ENCODE measurements around the gene E4F1.

DNA sequence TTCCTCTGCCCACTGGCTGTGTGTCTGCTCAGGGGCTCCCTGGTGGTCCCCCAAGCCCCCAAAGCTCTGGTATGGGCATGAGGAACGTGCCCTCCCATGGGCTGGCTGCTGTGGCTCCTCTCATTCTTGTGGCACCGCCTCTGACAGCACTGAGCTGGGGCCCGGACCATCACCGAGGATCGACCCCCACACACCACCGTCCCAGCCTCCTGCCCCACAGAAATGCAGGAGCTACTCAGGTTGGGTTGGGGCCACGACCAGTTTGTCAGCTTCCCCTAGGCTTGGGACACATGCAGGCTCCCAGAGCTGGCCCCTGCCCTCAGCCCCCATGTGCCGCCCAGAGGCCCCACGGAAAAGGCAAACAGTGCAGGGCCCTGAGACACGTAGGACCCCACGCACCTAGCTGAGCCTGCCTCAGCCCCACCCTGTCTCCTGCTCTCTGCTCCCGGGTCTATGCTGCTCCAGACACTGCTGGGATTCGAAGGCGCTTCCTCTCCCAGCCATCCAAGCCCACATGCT, 23.7 kb upstream of the E4F1 start:
- TF ChIP-seq, protein P1, sequence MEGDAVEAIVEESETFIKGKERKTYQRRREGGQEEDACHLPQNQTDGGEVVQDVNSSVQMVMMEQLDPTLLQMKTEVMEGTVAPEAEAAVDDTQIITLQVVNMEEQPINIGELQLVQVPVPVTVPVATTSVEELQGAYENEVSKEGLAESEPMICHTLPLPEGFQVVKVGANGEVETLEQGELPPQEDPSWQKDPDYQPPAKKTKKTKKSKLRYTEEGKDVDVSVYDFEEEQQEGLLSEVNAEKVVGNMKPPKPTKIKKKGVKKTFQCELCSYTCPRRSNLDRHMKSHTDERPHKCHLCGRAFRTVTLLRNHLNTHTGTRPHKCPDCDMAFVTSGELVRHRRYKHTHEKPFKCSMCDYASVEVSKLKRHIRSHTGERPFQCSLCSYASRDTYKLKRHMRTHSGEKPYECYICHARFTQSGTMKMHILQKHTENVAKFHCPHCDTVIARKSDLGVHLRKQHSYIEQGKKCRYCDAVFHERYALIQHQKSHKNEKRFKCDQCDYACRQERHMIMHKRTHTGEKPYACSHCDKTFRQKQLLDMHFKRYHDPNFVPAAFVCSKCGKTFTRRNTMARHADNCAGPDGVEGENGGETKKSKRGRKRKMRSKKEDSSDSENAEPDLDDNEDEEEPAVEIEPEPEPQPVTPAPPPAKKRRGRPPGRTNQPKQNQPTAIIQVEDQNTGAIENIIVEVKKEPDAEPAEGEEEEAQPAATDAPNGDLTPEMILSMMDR (IDR thresholded peaks at IDR 0.05; ENCODE audit: low read depth, low read length, poor library complexity, severe bottlenecking), result no peak
- no peak for TF ChIP-seq EZH2phosphoT487 (IDR thresholded peaks at IDR 0.05; ENCODE audit: borderline replicate concordance, low read length)
